ENCODE results near the gene CFL2.
"Not testable (repeated sequence)": the region's sequence is repeated elsewhere in the genome, so short reads cannot be mapped to it uniquely, and the experiment has no call there.

The CFL2 gene

DNA sequence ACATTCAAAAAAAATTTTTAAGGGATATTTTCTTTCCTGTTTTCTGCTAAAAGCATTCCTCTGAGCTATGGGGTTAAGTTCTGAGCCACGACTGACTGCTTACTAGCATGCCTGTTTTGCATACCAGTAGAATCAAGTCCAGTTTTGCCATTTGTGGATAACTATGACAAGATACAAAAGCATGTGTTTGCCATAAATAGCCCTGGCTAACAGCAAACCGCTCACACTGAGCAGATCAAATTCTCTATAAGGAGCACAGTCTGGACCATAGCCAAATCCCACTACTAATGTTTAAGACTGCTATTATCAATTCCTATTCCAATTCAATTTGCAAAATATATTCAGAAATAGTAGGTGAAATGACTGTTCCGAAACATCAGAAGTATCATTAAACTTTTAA is 3.2 kb downstream of the CFL2 start:
- no peak for DNase-seq

- no peak for DNase-seq
Observed at GRCh38 chr14:34710744-34711143, 3.6 kb downstream of the CFL2 start.

GRCh38 chr14:34710006-34710405 is 4.4 kb downstream of the CFL2 start:
- DNase-seq: no peak

DNA sequence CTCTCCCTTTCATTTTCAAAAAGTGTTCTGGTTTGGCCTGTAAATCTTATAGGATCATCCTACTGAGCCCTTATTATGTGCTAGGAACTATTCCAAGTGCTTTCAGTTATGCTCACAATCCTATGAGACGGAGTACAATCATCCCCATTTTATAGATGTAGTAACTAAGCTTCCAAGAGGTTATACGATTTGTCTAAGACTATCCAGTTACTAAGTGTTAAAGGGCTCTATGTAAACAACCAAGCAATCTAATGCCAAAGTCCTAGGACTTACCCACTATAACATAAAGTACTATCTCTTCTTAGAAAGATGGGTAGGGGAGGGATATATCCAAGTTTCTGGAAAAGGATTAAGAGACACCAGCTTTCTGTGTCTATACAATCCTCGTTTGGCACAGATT is 6.7 kb downstream of the CFL2 start:
- DNase-seq: no peak

- DNase-seq: no peak
Observed at GRCh38 chr14:34701808-34702207, 12.6 kb downstream of the CFL2 start.

GRCh38 chr14:34700622-34701130 is 13.7 kb downstream of the CFL2 start:
- no peak for DNase-seq

GRCh38 chr14:34699873-34700621 is 14.3 kb downstream of the CFL2 start:
- no peak for DNase-seq

GRCh38 chr14:34694216-34694615 is 20.2 kb downstream of the CFL2 start:
- DNase-seq: not testable (repeated sequence)

GRCh38 chr14:34693228-34693939 is 21.0 kb downstream of the CFL2 start:
- DNase-seq: peak; percentile 20

GRCh38 chr14:34692898-34693227 is 21.5 kb downstream of the CFL2 start:
- no peak for DNase-seq

- no peak for DNase-seq
Observed at GRCh38 chr14:34692348-34692747, 22.0 kb downstream of the CFL2 start.

DNA sequence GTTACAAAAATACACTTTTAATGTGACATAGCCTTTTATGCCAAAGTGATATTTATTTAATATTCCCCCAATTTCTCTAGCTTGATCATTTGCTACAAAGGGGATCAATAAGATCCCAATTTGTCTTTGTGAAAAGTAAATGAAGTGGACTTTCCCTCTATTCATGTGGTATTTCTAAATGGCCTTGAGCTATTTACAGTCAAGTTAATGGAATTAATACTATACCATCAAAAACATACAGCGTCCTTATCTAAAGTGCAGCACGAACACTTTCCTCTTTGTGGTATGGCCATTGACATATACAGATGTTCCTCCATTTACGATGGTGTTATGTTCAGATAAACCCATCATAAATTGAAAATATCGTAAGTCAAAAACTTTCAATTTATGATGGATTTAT is 23.2 kb downstream of the CFL2 start:
- DNase-seq: no peak

- DNase-seq: no peak
Observed at GRCh38 chr14:34688470-34689206, 25.8 kb downstream of the CFL2 start.

DNA sequence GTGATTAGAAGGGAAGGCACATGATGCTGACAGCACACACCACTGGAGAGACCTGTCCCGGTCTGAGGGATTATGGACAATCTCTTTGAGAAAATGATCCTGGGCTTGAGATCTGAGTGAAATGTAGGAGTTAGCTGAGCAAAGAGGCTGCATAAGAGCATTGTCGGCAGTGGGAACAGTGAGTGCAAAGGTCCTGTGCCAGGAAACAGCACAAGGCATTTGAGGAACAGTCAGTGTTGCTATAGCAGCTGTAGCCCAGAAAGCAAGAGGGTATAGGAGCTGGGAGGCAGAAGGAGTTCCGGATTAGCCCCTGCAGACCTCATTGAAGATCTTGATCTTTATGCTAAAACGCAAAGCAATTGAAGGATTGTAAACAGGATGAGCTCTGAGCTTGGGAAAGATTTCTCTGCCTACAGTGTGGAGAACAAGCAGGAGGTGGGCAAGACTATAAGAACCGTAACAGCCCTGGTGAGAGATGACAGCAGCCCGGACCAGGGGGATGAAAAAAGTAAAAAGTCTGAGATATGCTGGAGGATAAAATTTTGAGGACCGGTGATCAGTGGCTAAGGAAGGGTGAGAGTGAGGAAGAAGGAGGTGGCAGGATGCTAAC is 28.5 kb downstream of the CFL2 start:
- DNase-seq: no peak

DNA sequence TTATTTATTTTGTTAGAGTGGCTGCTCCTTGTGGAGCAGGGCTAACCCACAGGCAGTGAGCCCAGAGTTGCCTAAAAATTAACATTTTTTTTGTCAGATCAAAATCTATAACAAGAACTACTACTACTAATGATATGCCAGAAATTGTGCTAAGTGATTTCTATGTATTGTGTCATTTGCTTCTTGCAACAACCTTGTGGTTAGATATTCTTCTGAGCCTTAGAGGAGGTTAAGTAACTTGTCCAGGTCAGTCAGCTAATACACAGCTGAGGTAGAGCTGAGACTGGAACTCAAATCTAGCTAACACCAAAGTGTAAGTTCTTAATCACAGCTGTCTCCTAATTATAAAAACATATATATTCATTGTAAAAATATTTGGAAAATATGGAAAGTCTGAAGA is 29.8 kb downstream of the CFL2 start:
- no peak for DNase-seq

DNA sequence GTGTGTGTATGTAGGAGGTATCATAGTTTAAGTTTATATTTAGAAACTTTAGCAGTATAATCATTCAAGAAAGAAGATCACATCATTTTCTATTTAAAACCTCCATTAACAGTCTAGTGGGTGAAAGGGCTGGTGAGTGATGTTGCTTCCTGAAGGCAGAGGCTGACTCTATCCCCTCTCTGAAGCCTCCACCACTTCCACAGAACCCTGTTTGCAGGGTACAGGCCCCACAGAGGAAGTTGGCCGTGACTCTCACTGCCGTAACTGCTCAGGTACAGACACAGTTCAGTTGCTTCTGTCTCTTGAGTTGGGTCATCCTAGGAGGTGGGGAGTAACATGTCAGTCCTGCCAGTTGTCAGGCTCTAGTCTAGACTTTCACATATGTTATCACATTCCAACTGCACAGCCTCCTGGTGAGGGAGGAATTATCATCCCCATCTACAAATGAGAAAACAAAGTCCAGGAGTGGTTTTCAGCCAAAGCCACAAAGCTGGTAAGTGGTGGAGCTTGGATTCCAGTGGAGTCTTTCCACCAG is 31.5 kb downstream of the CFL2 start:
- DNase-seq: no peak

GRCh38 chr14:34680806-34681479 is 33.5 kb downstream of the CFL2 start:
- DNase-seq: no peak

DNA sequence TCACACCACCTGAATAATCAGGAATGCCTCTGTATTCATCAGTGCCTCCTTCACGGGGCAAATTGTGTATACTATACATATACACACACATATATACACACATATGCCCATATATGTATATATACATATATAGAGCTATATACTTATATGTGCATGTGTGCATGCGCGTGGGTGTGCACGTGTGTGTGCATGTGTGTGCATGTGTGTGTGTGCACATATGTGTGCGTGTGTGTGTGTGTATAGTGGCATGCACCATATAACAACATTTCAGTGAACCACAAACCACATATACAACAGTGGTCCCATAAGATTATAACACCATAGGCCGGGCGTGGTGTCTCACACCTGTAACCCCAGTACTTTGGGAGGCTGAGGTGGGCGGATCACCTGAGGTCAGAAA is 35.7 kb downstream of the CFL2 start:
- no peak for DNase-seq

DNA sequence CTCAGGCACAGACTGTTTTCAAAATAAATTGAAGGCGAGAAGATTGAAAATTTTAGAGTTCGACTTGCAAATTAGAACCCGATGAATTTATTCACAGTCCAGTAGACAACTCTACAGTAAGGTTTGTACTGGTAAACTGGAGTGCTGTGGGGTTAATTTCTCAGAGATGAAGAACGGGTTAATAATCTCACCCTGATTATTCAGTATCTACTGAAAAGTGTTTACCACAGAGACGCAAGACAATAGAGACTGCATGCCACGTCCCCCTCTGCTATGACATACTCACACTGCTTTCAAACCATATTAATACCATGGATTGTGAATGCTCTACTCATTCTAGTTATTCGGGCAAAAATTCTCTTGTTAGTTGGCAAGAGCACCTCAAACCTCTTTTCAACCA is 36.1 kb downstream of the CFL2 start:
- DNase-seq: no peak

- no peak for DNase-seq
Observed at GRCh38 chr14:34676516-34677211, 37.7 kb downstream of the CFL2 start.

- no peak for DNase-seq
Observed at GRCh38 chr14:34673702-34674101, 40.7 kb downstream of the CFL2 start.

GRCh38 chr14:34671716-34672115 is 42.7 kb downstream of the CFL2 start:
- DNase-seq: no peak

Measured in RPMI8226 (cell line).